HG03064 (cell line): ENCODE measurements around the gene DNAAF9.

Source experiments
- ATAC-seq: cut with Tn5 transposase; IDR thresholded peaks from one replicate; pipeline ENCODE4 v1.9.1; 2021; ENCODE audit warnings: low read depth; ENCODE audit not compliant: unreplicated experiment

Gene DNAAF9

GRCh38 chr20:3378138-3378537 is 29.3 kb downstream of the DNAAF9 start:
- no peak for ATAC-seq

DNA sequence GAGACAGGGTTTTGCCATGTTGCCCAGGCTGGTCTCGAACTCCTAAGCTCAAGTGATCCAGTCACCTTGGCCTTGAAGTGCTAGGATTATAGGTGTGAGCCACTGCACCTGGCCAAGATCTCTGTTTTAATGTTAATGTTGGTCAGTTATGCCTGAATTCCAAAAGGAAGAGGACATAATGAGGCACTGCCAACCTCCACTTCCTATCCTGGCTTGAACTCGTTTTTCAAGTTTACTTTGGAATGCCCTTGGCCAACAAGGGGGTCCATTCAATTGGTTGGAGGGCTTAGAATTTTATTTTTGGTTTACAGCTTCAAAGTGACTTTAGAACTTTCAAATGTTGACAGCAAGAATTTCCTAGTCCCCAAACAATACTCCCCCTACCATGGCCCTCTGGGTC is 29.8 kb downstream of the DNAAF9 start:
- ATAC-seq = no peak

GRCh38 chr20:3374296-3374695 is 33.2 kb downstream of the DNAAF9 start:
- ATAC-seq = no peak

DNA sequence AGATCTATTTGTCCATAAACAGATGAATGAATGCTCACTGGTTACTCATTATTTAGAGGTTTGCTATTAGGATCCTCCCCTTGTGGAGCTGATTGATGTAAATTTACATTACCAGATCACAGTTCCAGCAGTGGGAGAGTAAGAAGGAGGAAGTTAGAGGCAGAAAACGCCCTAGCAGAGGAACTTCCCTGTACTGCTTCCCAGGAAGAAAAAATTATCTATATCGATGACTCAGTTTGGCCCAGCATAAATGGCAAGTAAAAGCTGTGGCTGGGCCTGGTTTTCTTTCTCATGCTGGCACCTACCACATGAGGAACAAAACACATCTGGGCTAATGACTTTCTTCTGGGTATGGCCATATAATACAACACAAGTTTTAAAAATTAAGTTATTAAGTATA is 35.7 kb downstream of the DNAAF9 start:
- ATAC-seq = no peak

DNA sequence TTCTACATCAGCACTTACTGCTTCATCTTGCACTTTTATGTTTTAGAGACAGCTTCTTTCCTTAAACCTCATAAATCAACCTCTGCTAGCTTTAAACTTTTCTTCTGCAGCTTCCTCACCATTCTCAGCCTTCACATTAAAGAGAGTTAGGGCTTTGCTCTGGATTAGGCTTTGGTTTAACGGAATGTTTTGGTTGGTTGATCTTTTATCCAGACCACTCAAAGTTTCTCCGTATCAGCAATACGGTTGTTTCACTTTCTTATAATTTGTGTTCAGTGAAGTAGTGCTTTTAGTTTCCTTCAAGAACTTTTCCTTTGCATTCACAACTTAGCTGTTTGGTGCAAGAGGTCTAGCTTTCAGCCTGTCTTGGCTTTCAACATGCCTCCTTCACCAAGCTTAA is 40.4 kb downstream of the DNAAF9 start:
- ATAC-seq = no peak

- ATAC-seq = no peak
These were observed 43.0 kb downstream of the DNAAF9 start for GRCh38 chr20:3364323-3365013.

GRCh38 chr20:3360752-3361151 is 46.7 kb downstream of the DNAAF9 start:
- no peak for ATAC-seq

- no peak for ATAC-seq
These were observed 48.7 kb downstream of the DNAAF9 start for GRCh38 chr20:3358676-3359340.
